GM19467 (cell line): ENCODE results near the gene MROH9.

ENCODE experiments used
- ATAC-seq: cut with Tn5 transposase; IDR thresholded peaks from one replicate; pipeline ENCODE4 v1.9.1; 2021; ENCODE audit warnings: mild to moderate bottlenecking, moderate library complexity; ENCODE audit not compliant: unreplicated experiment

The MROH9 gene

GRCh38 chr1:170967042-170967910 is 31.9 kb downstream of the MROH9 start:
- ATAC-seq = no peak

GRCh38 chr1:170970256-170970655 is 34.9 kb downstream of the MROH9 start:
- ATAC-seq = no peak

GRCh38 chr1:170978371-170978910 is 43.1 kb downstream of the MROH9 start:
- no peak for ATAC-seq

DNA sequence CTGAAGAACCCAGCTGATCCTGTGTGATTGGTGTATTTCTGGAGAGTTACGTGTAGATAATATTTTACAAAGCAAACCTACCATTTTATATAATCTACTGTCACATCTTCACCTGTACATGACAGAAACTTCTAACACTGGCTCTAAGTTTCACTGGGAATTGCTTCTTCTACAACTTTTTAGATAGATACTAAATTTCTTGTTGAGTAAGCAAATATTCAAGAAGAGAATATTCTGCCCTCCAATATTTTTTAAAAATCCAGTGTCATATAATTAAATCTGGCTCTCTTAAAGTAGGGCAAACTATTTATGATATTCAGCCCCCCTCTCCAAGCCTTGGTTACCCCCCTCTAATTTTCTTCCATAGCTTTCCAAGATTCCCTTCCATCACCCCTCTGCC is 50.1 kb downstream of the MROH9 start:
- ATAC-seq = no peak

GRCh38 chr1:170986901-170987300 is 51.6 kb downstream of the MROH9 start:
- no peak for ATAC-seq

- ATAC-seq = no peak
Observed at GRCh38 chr1:170987424-170987823, 52.1 kb downstream of the MROH9 start.

GRCh38 chr1:170993151-170993550 is 57.8 kb downstream of the MROH9 start:
- ATAC-seq = no peak

DNA sequence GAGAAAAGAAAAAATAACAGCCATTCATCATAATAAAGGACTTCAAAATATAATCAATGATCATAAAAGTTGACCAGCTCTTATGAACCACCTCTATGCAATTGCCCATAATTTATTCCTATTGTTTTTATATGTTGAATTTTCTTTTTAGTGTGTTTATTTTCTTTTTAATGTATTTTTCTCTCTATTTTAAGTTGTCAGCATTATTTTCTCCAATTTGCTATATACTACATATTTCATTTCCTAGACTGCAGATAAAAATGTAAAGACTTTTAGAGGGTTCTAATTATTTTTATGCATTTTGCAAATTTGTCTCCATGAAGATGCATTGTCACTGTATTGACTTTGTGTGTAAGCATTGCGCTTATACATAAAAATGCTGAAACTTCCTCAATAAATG is 58.4 kb downstream of the MROH9 start:
- no peak for ATAC-seq

DNA sequence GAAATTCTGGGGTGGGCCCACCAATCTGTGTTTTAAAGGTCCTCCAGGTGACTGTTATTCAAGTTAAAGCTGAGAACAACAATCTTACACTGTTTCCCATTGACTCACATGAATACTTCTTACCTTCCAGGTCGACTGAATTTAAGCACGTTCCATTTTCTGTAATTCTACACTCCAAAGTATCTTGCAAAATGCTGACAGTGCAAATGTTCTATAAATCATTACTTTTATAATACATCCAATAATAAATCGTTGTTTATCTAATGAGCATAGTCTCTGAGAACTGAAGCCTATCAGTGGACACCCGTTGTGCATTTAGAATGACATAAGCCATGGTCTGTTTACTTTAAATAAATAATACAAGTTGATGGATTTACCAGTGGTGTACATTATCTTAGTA is 79.5 kb downstream of the MROH9 start:
- no peak for ATAC-seq

- no peak for ATAC-seq
Observed at GRCh38 chr1:171017426-171017825, 82.1 kb downstream of the MROH9 start.

GRCh38 chr1:171019971-171020370 is 84.6 kb downstream of the MROH9 start:
- ATAC-seq = no peak

DNA sequence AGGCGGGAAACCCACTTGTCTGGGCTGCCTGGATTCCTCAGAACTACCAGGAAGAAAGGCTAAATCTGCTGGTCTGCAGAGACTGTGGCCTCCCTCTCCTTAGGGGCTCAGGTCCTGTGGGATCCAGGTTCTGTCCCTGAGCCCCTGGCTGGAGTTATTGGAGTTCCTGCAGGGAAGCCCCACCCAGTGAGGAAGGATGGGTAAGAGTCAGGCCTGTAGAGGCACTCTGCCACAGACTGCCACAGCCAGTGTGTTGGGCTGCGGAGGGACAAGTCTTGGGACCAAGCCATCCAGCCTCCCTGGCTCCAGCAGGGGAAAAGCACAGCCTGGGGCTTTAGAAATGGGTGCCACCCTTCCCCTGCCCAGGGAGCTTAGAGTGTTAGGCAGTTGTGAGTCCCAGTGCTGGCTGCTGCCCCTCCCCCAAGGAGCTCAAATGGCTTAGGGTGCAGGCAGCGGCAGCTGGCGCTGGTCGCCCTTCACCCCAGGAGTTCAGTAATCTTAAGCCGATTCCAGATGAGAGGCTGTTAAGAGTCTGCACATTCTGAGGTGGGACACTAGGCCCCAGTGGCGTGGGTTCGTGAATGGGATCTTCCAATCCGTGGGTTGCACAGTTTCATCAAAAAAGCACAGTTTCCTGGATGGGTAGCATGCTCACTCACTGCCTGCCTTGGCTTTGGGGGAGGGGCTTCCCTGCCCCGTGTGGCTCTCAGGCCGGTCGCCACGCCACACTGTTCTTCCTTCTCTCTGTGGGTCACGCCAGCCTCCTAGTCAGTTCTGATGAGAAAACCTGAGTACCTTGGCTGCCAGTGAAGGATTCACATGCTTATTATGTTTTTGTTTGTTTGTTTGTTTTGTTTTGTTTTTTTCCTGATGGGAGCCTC is 97.7 kb downstream of the MROH9 start:
- ATAC-seq = no peak

- no peak for ATAC-seq
Observed at GRCh38 chr1:171037626-171038025, 102.3 kb downstream of the MROH9 start.

GRCh38 chr1:171038284-171038683 is 103.0 kb downstream of the MROH9 start:
- no peak for ATAC-seq

GRCh38 chr1:171048014-171048413 is 112.7 kb downstream of the MROH9 start:
- ATAC-seq = no peak

DNA sequence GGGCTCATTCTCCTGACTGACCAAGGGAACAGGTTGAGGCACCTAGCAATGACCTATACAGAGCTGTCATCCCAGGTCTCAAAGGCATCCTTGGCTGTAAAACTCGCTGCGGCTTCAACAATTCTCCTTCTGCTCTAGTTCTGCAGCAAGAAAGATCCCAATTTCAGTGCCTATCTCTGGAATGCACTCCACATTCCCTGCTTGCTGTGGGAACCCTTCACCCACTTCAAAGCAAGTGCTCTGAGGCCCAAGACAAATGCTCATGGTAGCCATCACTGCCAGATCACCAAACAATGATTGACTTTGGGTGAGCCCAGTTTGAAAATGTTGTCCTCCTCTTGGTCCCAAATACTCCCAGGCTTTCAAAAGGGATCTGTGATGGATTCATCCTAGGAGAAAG is 117.6 kb downstream of the MROH9 start:
- no peak for ATAC-seq

- no peak for ATAC-seq
Observed at GRCh38 chr1:171055966-171056643, 120.8 kb downstream of the MROH9 start.

DNA sequence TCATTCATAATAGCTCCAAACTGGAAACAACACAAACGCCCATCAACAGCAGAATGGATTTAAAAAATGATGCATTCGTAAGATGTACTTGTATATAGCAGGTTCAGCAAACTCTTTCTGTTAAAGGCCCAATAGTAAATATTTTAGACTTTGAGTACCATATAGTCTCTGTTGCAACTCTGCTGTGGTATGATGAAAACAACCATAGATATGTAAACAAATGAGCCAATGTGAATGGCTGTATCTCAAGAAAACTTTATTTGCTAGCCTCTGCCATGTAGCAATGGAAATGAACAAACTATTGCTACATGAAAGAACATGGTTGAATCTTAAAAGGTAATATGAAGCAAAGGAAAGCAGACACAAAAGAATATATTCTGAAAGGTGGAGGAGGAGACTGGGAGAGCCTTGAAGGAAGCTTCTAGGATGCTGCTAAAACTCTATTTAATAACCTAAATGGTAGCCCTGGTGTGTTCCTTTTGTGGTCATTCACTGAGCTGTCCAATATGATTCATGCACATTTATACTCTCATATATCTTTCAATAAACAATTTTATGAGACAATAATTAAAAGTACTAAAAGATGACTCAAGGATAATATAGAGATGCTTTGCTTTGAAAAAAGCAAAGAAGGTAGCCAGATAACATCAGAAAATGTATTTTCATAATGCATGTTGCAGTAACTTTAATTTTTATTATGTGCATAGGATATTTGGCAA is 126.2 kb downstream of the MROH9 start:
- no peak for ATAC-seq

DNA sequence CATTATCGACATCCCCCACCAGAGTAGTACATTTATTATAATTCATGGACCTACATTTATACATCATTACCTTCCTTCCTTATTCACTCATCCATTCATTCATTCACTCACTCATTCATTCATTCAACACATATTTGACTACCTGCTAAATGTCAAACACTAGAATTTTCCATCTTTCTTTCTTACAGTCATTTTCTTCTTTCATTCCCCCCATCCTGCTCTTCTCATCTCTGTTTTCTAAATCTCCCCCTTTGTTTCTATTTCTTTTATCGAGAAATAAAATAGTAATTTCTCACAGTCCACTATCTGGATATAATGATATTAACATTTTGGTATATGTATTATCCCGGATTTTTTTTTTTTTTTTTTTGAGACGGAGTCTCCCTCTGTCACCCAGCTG is 127.6 kb downstream of the MROH9 start:
- no peak for ATAC-seq

GRCh38 chr1:171075041-171075440 is 139.7 kb downstream of the MROH9 start:
- no peak for ATAC-seq
